WERI-Rb-1 (cell line): Measurements from ENCODE around the gene PRKCA.

ENCODE experiments used
- DNase-seq: peaks from one replicate; pipeline ENCODE4 v3.0.0-alpha.2; 2020
- H3K27ac ChIP-seq: fragments of 250-450 bp; sonication (Bioruptor Pico); 2 replicates; pipeline ENCODE4 v1.5.1; 2020; ENCODE audit warnings: mild to moderate bottlenecking, moderate library complexity
- H3K27me3 ChIP-seq: fragments of 250-450 bp; sonication (Bioruptor Pico); 2 replicates; pipeline ENCODE4 v1.5.1; 2021; ENCODE audit warnings: mild to moderate bottlenecking, low read depth, moderate library complexity; ENCODE audit not compliant: insufficient read depth, severe bottlenecking
- H3K36me3 ChIP-seq: fragments of 250-450 bp; sonication (Bioruptor Pico); 2 replicates; pipeline ENCODE4 v1.5.1; 2020; ENCODE audit warnings: mild to moderate bottlenecking, moderate library complexity
- H3K4me3 ChIP-seq: 2 replicates; pipeline ENCODE4 v1.5.1; 2011; ENCODE audit warnings: low read depth, mild to moderate bottlenecking, control low read depth, low read length
- H3K9me3 ChIP-seq: fragments of 250-450 bp; sonication (Bioruptor Pico); 2 replicates; pipeline ENCODE4 v1.5.1; 2021; ENCODE audit warnings: mild to moderate bottlenecking, moderate library complexity; ENCODE audit not compliant: severe bottlenecking
- CTCF ChIP-seq: IDR thresholded peaks from 2 replicates; pipeline ENCODE4 v1.5.1; 2011; ENCODE audit warnings: low read depth, mild to moderate bottlenecking, control low read depth, inconsistent platforms, low read length

Gene PRKCA

GRCh38 chr17:66638707-66639479 is 336.5 kb downstream of the PRKCA start:
- no peak for DNase-seq
- TF ChIP-seq CTCF: no peak
- no peak overlapping the region for H3K4me3 ChIP-seq

GRCh38 chr17:66643815-66644710 is 341.6 kb downstream of the PRKCA start:
- DNase-seq: no peak
- no peak for TF ChIP-seq CTCF
- H3K27me3 ChIP-seq: no peaks in the 10 kb centered on the region
- H3K4me3 ChIP-seq: no peak overlapping the region
- no peaks in the 10 kb centered on the region for H3K9me3 ChIP-seq
- H3K27ac ChIP-seq: no peak overlapping the region
- no peaks in the 10 kb centered on the region for H3K36me3 ChIP-seq

More at GRCh38 chr17:66638707-66639479, 336.5 kb downstream of the PRKCA start:
- no peaks in the 10 kb centered on the region for H3K9me3 ChIP-seq
- no peak overlapping the region for H3K27ac ChIP-seq
- no peaks in the 10 kb centered on the region for H3K27me3 ChIP-seq
- no peaks in the 10 kb centered on the region for H3K36me3 ChIP-seq

- H3K27me3 ChIP-seq: no peaks in the 10 kb centered on the region
- H3K36me3 ChIP-seq: no peaks in the 10 kb centered on the region
These were observed 342.8 kb downstream of the PRKCA start for GRCh38 chr17:66645259-66645658.

GRCh38 chr17:66647391-66647983 is 345.1 kb downstream of the PRKCA start:
- no peak overlapping the region for H3K4me3 ChIP-seq
- no peak for TF ChIP-seq CTCF
- no peak for DNase-seq
- no peaks in the 10 kb centered on the region for H3K36me3 ChIP-seq
- no peak overlapping the region for H3K27ac ChIP-seq
- H3K27me3 ChIP-seq: no peaks in the 10 kb centered on the region
- H3K9me3 ChIP-seq: no peaks in the 10 kb centered on the region

More at GRCh38 chr17:66645259-66645658, 342.8 kb downstream of the PRKCA start:
- no peak overlapping the region for H3K27ac ChIP-seq
- no peaks in the 10 kb centered on the region for H3K9me3 ChIP-seq
- DNase-seq: no peak
- no peak overlapping the region for H3K4me3 ChIP-seq
- TF ChIP-seq CTCF: no peak

GRCh38 chr17:66649818-66650543 is 347.6 kb downstream of the PRKCA start:
- no peak for DNase-seq
- Histone ChIP-seq H3K9me3 (no peaks in the 10 kb centered on the region), H3K36me3 (no peaks in the 10 kb centered on the region), H3K4me3 (no peak overlapping the region), H3K27ac (no peak overlapping the region), H3K27me3 (no peaks in the 10 kb centered on the region)
- TF ChIP-seq CTCF: no peak
